H1 (cell line): Measurements from ENCODE around the gene NEURL4. TPM values are rescaled to one million over a fixed set of nuclear protein-coding genes. Genes with fewer than 3 reads are reported as not detected.

Experiments
- CTCF ChIA-PET: fragments of 300-600 bp; sonication (Branson Sonifier 250); formaldehyde crosslinking; loops from one replicate; lab custom pipeline; 2021; ENCODE audit not compliant: partially characterized antibody; lab: Charles Lee
- POLR2A ChIA-PET: fragments of 300-600 bp; sonication (Branson Sonifier 250); formaldehyde crosslinking; loops from one replicate; lab custom pipeline; 2021; ENCODE audit warnings: inconsistent platforms; ENCODE audit not compliant: partially characterized antibody; lab: Charles Lee
- DNase-seq, 2 experiments: peaks; one replicate each; pipeline versions ENCODE4 v3.0.0 to v3.0.0-alpha.2; 2010 to 2022; ENCODE audit warnings: low spot score in 2 of 2, low read depth in 1 of 2, mixed read lengths in 1 of 2
- FAIRE-seq: peaks from 2 replicates; lab custom pipeline; 2011; peaks lifted over from hg19 to GRCh38; lab: Jason Lieb, UNC
- H2AFZ ChIP-seq: 2 replicates; pipeline ENCODE4 v1.8.1; 2012; ENCODE audit warnings: low read length, inconsistent platforms
- H2AK5ac ChIP-seq: 2 replicates; pipeline ENCODE4 v1.6.1; 2013; ENCODE audit warnings: low read depth, low read length
- H2BK120ac ChIP-seq: replicated peaks from 2 replicates; pipeline ENCODE3; 2013; ENCODE audit warnings: low read depth, low read length, inconsistent platforms
- H2BK12ac ChIP-seq: 2 replicates; pipeline ENCODE4 v1.6.1; 2013; ENCODE audit warnings: low read depth, low read length
- H2BK15ac ChIP-seq: 2 replicates; pipeline ENCODE4 v1.6.1; 2013; ENCODE audit warnings: low read length
- H2BK20ac ChIP-seq: 2 replicates; pipeline ENCODE4 v1.6.1; 2013; ENCODE audit warnings: low read length
- H2BK5ac ChIP-seq: 2 replicates; pipeline ENCODE4 v1.6.1; 2013; ENCODE audit warnings: low read depth, low read length
- H3K14ac ChIP-seq: 2 replicates; pipeline ENCODE4 v1.6.1; 2013; ENCODE audit warnings: inconsistent platforms; ENCODE audit not compliant: insufficient read length
- H3K18ac ChIP-seq: 2 replicates; pipeline ENCODE4 v1.6.1; 2013; ENCODE audit warnings: low read length; ENCODE audit errors: extremely low read depth
- H3K23ac ChIP-seq: 2 replicates; pipeline ENCODE4 v1.6.1; 2013; ENCODE audit warnings: inconsistent platforms; ENCODE audit not compliant: insufficient read length
- H3K23me2 ChIP-seq: 2 replicates; pipeline ENCODE4 v1.6.1; 2013; ENCODE audit warnings: low read depth, low read length
- H3K27ac ChIP-seq: 2 replicates; pipeline ENCODE4 v1.6.1; 2011; ENCODE audit warnings: low read depth, low read length, inconsistent platforms
- H3K27me3 ChIP-seq, 4 experiments: replicated peaks in 1 of 4; 1 replicate in 1 of 4; 2 replicates in 3 of 4; pipeline versions ENCODE4 v1.6.1 to v1.8.1; 2011 to 2013; ENCODE audit warnings: low read length in 3 of 4, mild to moderate bottlenecking in 3 of 4, inconsistent platforms in 2 of 4, mixed read lengths in 2 of 4, moderate library complexity in 1 of 4; ENCODE audit not compliant: control insufficient read depth in 3 of 4, insufficient read depth in 3 of 4; ENCODE audit errors: extremely low read depth in 1 of 4
- H3K36me3 ChIP-seq, 4 experiments: 2 replicates each; pipeline versions ENCODE4 v1.6.1 to v1.8.1; 2011 to 2013; ENCODE audit warnings: mild to moderate bottlenecking in 4 of 4, low read length in 3 of 4, moderate library complexity in 2 of 4, control low read depth in 1 of 4, inconsistent platforms in 1 of 4; ENCODE audit not compliant: insufficient read depth in 4 of 4, control insufficient read depth in 2 of 4
- H3K4ac ChIP-seq: replicated peaks from 2 replicates; pipeline ENCODE3; 2013; ENCODE audit warnings: low read length, low read depth, mixed read lengths, inconsistent platforms; ENCODE audit not compliant: insufficient read length
- H3K4me1 ChIP-seq, 4 experiments: replicated peaks in 1 of 4; 1 replicate in 1 of 4; 2 replicates in 3 of 4; pipeline versions ENCODE4 v1.6.1 to v1.8.1; 2011 to 2013; ENCODE audit warnings: low read length in 3 of 4, inconsistent platforms in 2 of 4, mixed read lengths in 1 of 4; ENCODE audit not compliant: insufficient read depth in 4 of 4, control insufficient read depth in 3 of 4
- H3K4me2 ChIP-seq, 2 experiments: 2 replicates each; pipeline versions ENCODE4 v1.6.1 to v1.8.1; 2011 to 2013; ENCODE audit warnings: low read depth in 2 of 2, low read length in 2 of 2, control low read depth in 1 of 2, inconsistent platforms in 1 of 2, mild to moderate bottlenecking in 1 of 2; ENCODE audit not compliant: insufficient read depth in 1 of 2
- H3K4me3 ChIP-seq, 4 experiments: fragments of 200-600, 300-600 bp in 1 of 4; sonication (generic), shearing (Covaris generic), sonication (Bioruptor Twin) in 1 of 4; 2 replicates each; pipeline versions ENCODE4 v1.5.1 to v1.8.1; 2011 to 2016; ENCODE audit warnings: low read length in 4 of 4, low read depth in 3 of 4, control low read depth in 2 of 4, inconsistent platforms in 2 of 4, mild to moderate bottlenecking in 2 of 4, mixed read lengths in 1 of 4, moderate library complexity in 1 of 4; ENCODE audit not compliant: insufficient read depth in 2 of 4; ENCODE audit errors: extremely low read depth in 1 of 4
- H3K56ac ChIP-seq: replicated peaks from 2 replicates; pipeline ENCODE3; 2013; ENCODE audit warnings: low read depth, mild to moderate bottlenecking, mixed read lengths, low read length, inconsistent platforms; ENCODE audit not compliant: insufficient read length
- H3K79me1 ChIP-seq: 2 replicates; pipeline ENCODE4 v1.6.1; 2013; ENCODE audit warnings: low read depth, low read length, control low read depth
- H3K79me2 ChIP-seq, 2 experiments: 2 replicates each; pipeline versions ENCODE4 v1.6.1 to v1.8.1; 2012 to 2013; ENCODE audit warnings: low read length in 2 of 2, mild to moderate bottlenecking in 2 of 2, inconsistent platforms in 1 of 2; ENCODE audit not compliant: insufficient read depth in 2 of 2, control insufficient read depth in 1 of 2
- H3K9ac ChIP-seq, 4 experiments: replicated peaks in 1 of 4; 1 replicate in 1 of 4; 2 replicates in 3 of 4; pipeline versions ENCODE4 v1.6.1 to v1.8.1; 2011 to 2013; ENCODE audit warnings: low read depth in 3 of 4, low read length in 3 of 4, control low read depth in 2 of 4, mild to moderate bottlenecking in 2 of 4, moderate library complexity in 2 of 4, inconsistent platforms in 1 of 4; ENCODE audit errors: extremely low read depth in 1 of 4
- H3K9me3 ChIP-seq, 2 experiments: 2 replicates each; pipeline versions ENCODE4 v1.6.1 to v1.8.1; 2012 to 2013; ENCODE audit warnings: mild to moderate bottlenecking in 2 of 2, moderate library complexity in 2 of 2, control low read depth in 1 of 2, inconsistent platforms in 1 of 2, low read depth in 1 of 2, low read length in 1 of 2, mixed read lengths in 1 of 2; ENCODE audit not compliant: insufficient read depth in 2 of 2
- H4K20me1 ChIP-seq, 2 experiments: replicated peaks in 1 of 2; 2 replicates each; pipeline versions ENCODE3 to v1.8.1; 2011 to 2013; ENCODE audit warnings: inconsistent platforms in 2 of 2, low read length in 2 of 2, mild to moderate bottlenecking in 1 of 2; ENCODE audit not compliant: insufficient read depth in 2 of 2, control insufficient read depth in 1 of 2
- H4K5ac ChIP-seq: 2 replicates; pipeline ENCODE4 v1.6.1; 2013; ENCODE audit warnings: low read length, low read depth, mixed read lengths, inconsistent platforms; ENCODE audit not compliant: insufficient read length
- H4K8ac ChIP-seq: 2 replicates; pipeline ENCODE4 v1.8.0; 2013; ENCODE audit warnings: mild to moderate bottlenecking, moderate library complexity, low read length, inconsistent platforms; ENCODE audit not compliant: insufficient read depth; ENCODE audit errors: extremely low read depth
- H4K91ac ChIP-seq: replicated peaks from 2 replicates; pipeline ENCODE3; 2013; ENCODE audit warnings: low read length, mixed read lengths, inconsistent platforms; ENCODE audit not compliant: insufficient read length
- CTBP2 ChIP-seq: IDR thresholded peaks from 2 replicates; pipeline ENCODE4 v1.7.0; 2011; ENCODE audit warnings: borderline replicate concordance, mild to moderate bottlenecking, moderate library complexity, mixed read lengths, low read length; ENCODE audit not compliant: insufficient read depth, insufficient read length
- EZH2 ChIP-seq: fragments of 200-600 bp; sonication (generic); IDR thresholded peaks from 2 replicates; pipeline ENCODE4 v1.7.1; 2012; ENCODE audit warnings: low read depth, mild to moderate bottlenecking, moderate library complexity, low read length, inconsistent platforms; ENCODE audit not compliant: severe bottlenecking
- FOSL1 ChIP-seq: IDR thresholded peaks from 2 replicates; pipeline ENCODE4 v1.6.1; 2011; ENCODE audit warnings: mild to moderate bottlenecking, low read depth, low read length, moderate library complexity; ENCODE audit not compliant: insufficient read depth
- JUND ChIP-seq: IDR thresholded peaks from 2 replicates; pipeline ENCODE4 v1.6.1; 2011; ENCODE audit warnings: mild to moderate bottlenecking, improper control_type of control experiment, low read length
- RAD21 ChIP-seq, 2 experiments: IDR thresholded peaks in 1 of 2; conservative IDR thresholded peaks in 1 of 2; 2 replicates each; pipeline ENCODE4 v1.6.1; 2011; ENCODE audit warnings: low read depth in 2 of 2, low read length in 2 of 2, improper control_type of control experiment in 1 of 2, inconsistent platforms in 1 of 2, mild to moderate bottlenecking in 1 of 2, moderate library complexity in 1 of 2
- SAP30 ChIP-seq: fragments of 300-600 bp; sonication (generic); IDR thresholded peaks from 2 replicates; pipeline ENCODE4 v1.7.1; 2012; ENCODE audit warnings: low read length, moderate library complexity, mild to moderate bottlenecking, inconsistent platforms; ENCODE audit not compliant: insufficient read depth, insufficient replicate concordance
- SP4 ChIP-seq: IDR thresholded peaks from 2 replicates; pipeline ENCODE4 v1.6.1; 2012; ENCODE audit warnings: low read length, inconsistent platforms
- YY1 ChIP-seq: IDR thresholded peaks from 2 replicates; pipeline ENCODE4 v1.6.1; 2011; ENCODE audit warnings: low read depth, mild to moderate bottlenecking, low read length
- WGBS, 2 experiments: shearing (Covaris generic) in 1 of 2; methylation state at CpG; one replicate each; pipeline versions ENCODE4 v1.1.6 to v1.1.7; 2013 to 2015; ENCODE audit warnings: low lambda C conversion rate in 2 of 2, mixed read lengths in 2 of 2, inconsistent platforms in 1 of 2, low coverage in 1 of 2, missing lambda C conversion rate in 1 of 2; ENCODE audit not compliant: insufficient replicate concordance in 2 of 2, insufficient coverage in 1 of 2, insufficient read length in 1 of 2; ENCODE audit errors: extremely low coverage in 1 of 2, missing lambda C conversion rate in 1 of 2; 5-methylcytosine and 5-hydroxymethylcytosine counted together
- long read RNA-seq, 2 experiments: library from RNA in 1 of 2; library from capped mRNA in 1 of 2; stranded (forward); transcript quantifications; one replicate each; pipeline ENCODE4 v2.0.0, GENCODE V29; 2021; ENCODE audit warnings: inconsistent platforms in 1 of 2
- polyA minus RNA-seq, 3 experiments: library from RNA; depleted of rRNA, polyadenylated mRNA; stranded (reverse); fragments of >200 nt; gene quantifications; 1 replicate in 2 of 3; 2 replicates in 1 of 3; pipeline ENCODE4 v1.2.3, GENCODE V29; 2011
- polyA plus RNA-seq, 7 experiments: library from polyadenylated mRNA; depleted of rRNA in 3 of 7; stranded (reverse) in 5 of 7; unstranded in 2 of 7; fragments of >200 nt in 5 of 7; fragments of 200-250 nt in 2 of 7; gene quantifications; 1 replicate in 5 of 7; 2 replicates in 1 of 7; 4 replicates in 1 of 7; pipeline versions ENCODE4 v1.2.1 to v1.2.3, GENCODE V29; 2011 to 2013; ENCODE audit warnings: missing spikeins in 2 of 7, mixed read lengths in 2 of 7
- total RNA-seq: library from RNA; stranded (reverse); fragmentation: NEBNext Ultra II Directional; extraction: Animal tissue kit (Norgen Biotek cat#: 25700); gene quantifications from 2 replicates; pipeline ENCODE4 v1.2.1, GENCODE V29; 2021

Gene NEURL4
- total RNA-seq (46.8 and 55.4 TPM in 2 replicates), polyA plus RNA-seq (2011; rRNA removed) (29.6 and 39.9 TPM in 2 replicates), polyA minus RNA-seq (2011; rRNA and poly(A)+ RNA removed) (32.3 and 33.5 TPM in 2 replicates)
- 25.8 TPM for polyA plus RNA-seq (2011; cell fraction: cytosol; rRNA removed)
- 261 TPM for polyA plus RNA-seq (2011; cell fraction: nucleus; rRNA removed)
- polyA plus RNA-seq (2012, experiment 1 of 2) = 32.3 to 49.5 TPM (median 46.3 TPM) in 4 replicates
- 25.9 TPM for polyA plus RNA-seq (2012, experiment 2 of 2)
- 18.6 TPM for polyA plus RNA-seq (2013, experiment 1 of 2)
- 19.7 TPM for polyA plus RNA-seq (2013, experiment 2 of 2)
- polyA minus RNA-seq (2011; cell fraction: cytosol; rRNA and poly(A)+ RNA removed) = 21.3 TPM
- polyA minus RNA-seq (2011; cell fraction: nucleus; rRNA and poly(A)+ RNA removed) = 76.2 TPM
- long read RNA-seq, experiment 1, partial matches to known transcripts = 15 of 23 reads
- long read RNA-seq, experiment 1, other reads (novel, unspliced or antisense) = 6 of 23 reads
- long read RNA-seq, experiment 2, partial matches to known transcripts = 3 of 3 reads
- long read RNA-seq, experiment 2, other reads (novel, unspliced or antisense) = 0 of 3 reads

- Histone ChIP-seq H4K8ac (peak within 1 kb of the TSS; percentile 81; the same call in 1 of the 2 replicates), H2AFZ (no peak within 1 kb of the TSS), H2BK15ac (0 out of 2 replicates have a peak within 1 kb of the TSS, but pooled peaks have one; percentile 10), H4K20me1 (peaks cover 0 to 1% of the 10 kb centered on the region in 2 experiments), H3K4me2 (peak within 1 kb of the TSS; percentile 96 to 98), H3K27ac (peak within 1 kb of the TSS; percentile 84), H2BK5ac (peak within 1 kb of the TSS; percentile 66), H3K4me3 (peak within 1 kb of the TSS; percentile 69 to 97 (median 82)), H3K36me3 (peaks cover 0 to 7% (median 5%) of the 10 kb centered on the region in 4 experiments; a peak in 4 of 8 replicates), H3K23me2 (peaks cover 8% of the 10 kb centered on the region), H3K9ac (peak within 1 kb of the TSS; percentile 66 to 88 (median 84)), H2BK12ac (peak within 1 kb of the TSS; percentile 29; the same call in 1 of the 2 replicates), H3K18ac (peak within 1 kb of the TSS; percentile 57), H2BK120ac (no peak within 1 kb of the TSS), H3K27me3 (no peaks in the 10 kb centered on the region; a peak in 1 of 7 replicates), H3K56ac (peak within 1 kb of the TSS; percentile 90), H3K4ac (no peak within 1 kb of the TSS), H3K14ac (peak within 1 kb of the TSS; percentile 90), H3K79me1 (peaks cover 2% of the 10 kb centered on the region; the same call in 1 of the 2 replicates), H3K79me2 (peaks cover 0 to 14% of the 10 kb centered on the region in 2 experiments; a peak in 2 of 4 replicates), H3K23ac (no peak within 1 kb of the TSS), H3K4me1 (peaks cover 0 to 19% (median 8%) of the 10 kb centered on the region in 4 experiments; a peak in 6 of 7 replicates), H2BK20ac (no peak within 1 kb of the TSS), H4K5ac (peak within 1 kb of the TSS; percentile 88), H3K9me3 (no peaks in the 10 kb centered on the region), H4K91ac (peak within 1 kb of the TSS; percentile 81), H2AK5ac (no peak within 1 kb of the TSS)
- FAIRE-seq (no peak), DNase-seq (no peak)
- ChIA-PET CTCF (interaction anchor here (0.7 to 9.3 kb wide), 8 partner anchors 15 to 359 kb away, joined by 3 to 167 read pairs (median 7); partner anchors contain the start of genes SENP3, TP53 and WRAP53), POLR2A (interaction anchor here (0.5 to 13.4 kb wide), 24 partner anchors 8 to 255 kb away, joined by 3 to 223 read pairs (median 4); partner anchors contain the start of genes ACADVL, ACAP1, CHRNB1 and CLDN7)
- 3% methylated on average over 30 of the region's 50 CpGs; no CpG with 5 or more reads in 1 of the 2 experiments for WGBS, 2 experiments
- TF ChIP-seq JUND (no peak), SAP30 (no peak), FOSL1 (no peak), CTBP2 (no peak), EZH2 (no peak), SP4 (no peak), RAD21 (IDR thresholded peaks at IDR 0.05 in 1 of 2, conservative IDR thresholded peaks at IDR 0.05 in 1 of 2; ENCODE audit: low read depth in 2 of 2, low read length in 2 of 2) (no peak), YY1 (peak; percentile 86)
Measured at GRCh38 chr17:7328840-7329373, at the start of gene NEURL4. Gene NEURL4 (minus strand): TSS chr17:7329335. CDS start chr17:7329312, 23 bp downstream.
